ENCODE measurements around the gene ATP2B3.

ATP2B3 gene

GRCh38 chrX:153490217-153490930 is 27.1 kb upstream of the ATP2B3 start:
- no peak for DNase-seq

GRCh38 chrX:153491351-153491914 is 26.0 kb upstream of the ATP2B3 start:
- peak; percentile 54 for DNase-seq

- no peak for DNase-seq
Measured at GRCh38 chrX:153491918-153492317, 25.5 kb upstream of the ATP2B3 start.

GRCh38 chrX:153492543-153492942 is 24.9 kb upstream of the ATP2B3 start:
- no peak for DNase-seq

GRCh38 chrX:153493085-153493484 is 24.4 kb upstream of the ATP2B3 start:
- no peak for DNase-seq

- no peak for DNase-seq
Measured at GRCh38 chrX:153494061-153494460, 23.4 kb upstream of the ATP2B3 start.

GRCh38 chrX:153494541-153495361 is 22.7 kb upstream of the ATP2B3 start, which contains the start of gene BGN:
Gene BGN (plus strand): TSS chrX:153494980. CDS start chrX:153504632, 9,652 bp downstream.
- peak; percentile 72 for DNase-seq

- DNase-seq: no peak
Measured at GRCh38 chrX:153495362-153495751, 22.1 kb upstream of the ATP2B3 start.

- no peak for DNase-seq
Measured at GRCh38 chrX:153495903-153496589, 21.4 kb upstream of the ATP2B3 start.

GRCh38 chrX:153496590-153496959 is 20.9 kb upstream of the ATP2B3 start:
- no peak for DNase-seq

GRCh38 chrX:153498453-153498852 is 19.0 kb upstream of the ATP2B3 start:
- no peak for DNase-seq

GRCh38 chrX:153499341-153499740 is 18.1 kb upstream of the ATP2B3 start:
- no peak for DNase-seq

- no peak for DNase-seq
Measured at GRCh38 chrX:153499876-153500275, 17.6 kb upstream of the ATP2B3 start.

- no peak for DNase-seq
Measured at GRCh38 chrX:153500676-153501280, 16.7 kb upstream of the ATP2B3 start.

- no peak for DNase-seq
Measured at GRCh38 chrX:153501530-153501929, 15.9 kb upstream of the ATP2B3 start.

- no peak for DNase-seq
Measured at GRCh38 chrX:153502131-153502530, 15.3 kb upstream of the ATP2B3 start.

GRCh38 chrX:153502796-153503195 is 14.6 kb upstream of the ATP2B3 start:
- no peak for DNase-seq

- DNase-seq: no peak
Measured at GRCh38 chrX:153504445-153505016, 12.9 kb upstream of the ATP2B3 start.

- DNase-seq: no peak
Measured at GRCh38 chrX:153505361-153505760, 12.1 kb upstream of the ATP2B3 start.

- DNase-seq: peak; percentile 90
Measured at GRCh38 chrX:153507484-153508178, 9.8 kb upstream of the ATP2B3 start.

- DNase-seq: no peak
Measured at GRCh38 chrX:153509592-153509991, 7.8 kb upstream of the ATP2B3 start.

- DNase-seq: no peak
Measured at GRCh38 chrX:153510383-153510782, 7.1 kb upstream of the ATP2B3 start.

Measured in eye (tissue), 1 donor.